Testis (tissue), 3 donors: ENCODE data around the gene CACNA2D4. TPM values are rescaled to one million over a fixed set of nuclear protein-coding genes. Genes with fewer than 3 reads are reported as not detected.

Experiments used
- DNase-seq: peaks from one replicate; pipeline ENCODE4 v3.0.0-alpha.2; 2019
- H3K27ac ChIP-seq, 2 donors: fragments of 200-600 bp; sonication (generic); one replicate each; pipeline ENCODE4 v1.5.1; 2019
- H3K27me3 ChIP-seq: fragments of 200-600 bp; sonication (generic); one replicate; pipeline ENCODE4 v1.5.1; 2019
- H3K36me3 ChIP-seq: fragments of 200-600 bp; sonication (generic); one replicate; pipeline ENCODE4 v1.5.1; 2017; ENCODE audit warnings: low read depth; ENCODE audit errors: missing control alignments
- H3K4me1 ChIP-seq: fragments of 200-600 bp; sonication (generic); one replicate; pipeline ENCODE4 v1.5.1; 2019
- H3K4me3 ChIP-seq, 2 donors: fragments of 200-600 bp; sonication (generic); one replicate each; pipeline ENCODE4 v1.5.1; 2017 to 2019
- H3K9me3 ChIP-seq: fragments of 200-600 bp; sonication (generic); one replicate; pipeline ENCODE4 v1.5.1; 2017
- POLR2A ChIP-seq: fragments of 450-650 bp; IDR thresholded peaks from one replicate; pipeline ENCODE4 v1.6.1; 2017; ENCODE audit warnings: antibody characterized with exemption, mild to moderate bottlenecking, moderate library complexity
- WGBS, 2 donors: methylation state at CpG; one replicate each; pipeline ENCODE4 v1.1.5; 2018; 5-methylcytosine and 5-hydroxymethylcytosine counted together
- intact Hi-C: fragments of 100-400 bp; cut with DNase I; formaldehyde crosslinking; loops from one replicate; pipeline ENCODE4 v1.15.1; 2023; ENCODE audit warnings: low total_unique reads
- polyA plus RNA-seq: library from polyadenylated mRNA; stranded (reverse); fragments of 350-450 nt; fragmentation: Illumina TruSeq; extraction: RNeasy Lipid Tissue Mini Kit (QIAGEN cat#74804); gene quantifications from one replicate; pipeline ENCODE4 v1.2.3, GENCODE V29; 2014; ENCODE audit warnings: low read depth, low replicate concordance; ENCODE audit not compliant: insufficient read depth
- total RNA-seq, 2 donors: library from RNA; depleted of rRNA; stranded (reverse); fragments of >200 nt; gene quantifications; one replicate each; pipeline ENCODE4 v1.2.3, GENCODE V29; 2016
- TF ChIP-seq, protein P1 (sequence below), 3 experiments: fragments of 450-650 bp in 2 of 3; fragments of 200-600 bp in 1 of 3; sonication (generic) in 1 of 3; IDR thresholded peaks; one replicate each; pipeline ENCODE4 v1.5.1; 2016 to 2019; ENCODE audit warnings: antibody characterized with exemption in 3 of 3, mild to moderate bottlenecking in 2 of 3, moderate library complexity in 1 of 3

The CACNA2D4 gene
- total and polyA plus RNA-seq, 3 donors from 2014 or later = 10.8 to 18.3 (median 15.8) TPM

DNA sequence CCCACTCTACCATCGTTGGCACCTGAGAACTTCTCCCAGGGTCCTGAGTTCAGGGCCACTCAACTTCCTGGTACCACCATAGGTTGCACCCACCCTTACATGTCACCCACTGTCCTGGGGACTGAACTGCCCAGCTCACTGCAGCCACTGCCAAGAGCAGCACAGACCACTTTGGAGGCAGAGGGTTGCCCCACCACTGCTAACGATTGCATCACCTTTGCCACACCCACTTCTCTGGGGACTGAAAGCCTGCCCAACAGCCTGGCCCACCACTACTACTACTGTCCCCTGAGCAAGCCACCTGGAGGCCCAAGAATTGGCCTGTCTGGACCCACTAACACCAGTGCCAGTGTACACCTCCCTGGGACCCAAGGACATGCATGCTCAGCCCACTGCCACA is 27.6 kb downstream of the CACNA2D4 start:
- Histone ChIP-seq H3K4me3 (no peak overlapping the region), H3K27ac (no peak overlapping the region), H3K9me3 (no peaks in the 10 kb centered on the region), H3K36me3 (no peaks in the 10 kb centered on the region), H3K27me3 (no peaks in the 10 kb centered on the region), H3K4me1 (no peaks in the 10 kb centered on the region)
- no peak for DNase-seq
- TF ChIP-seq POLR2A = no peak
- TF ChIP-seq, protein P1, sequence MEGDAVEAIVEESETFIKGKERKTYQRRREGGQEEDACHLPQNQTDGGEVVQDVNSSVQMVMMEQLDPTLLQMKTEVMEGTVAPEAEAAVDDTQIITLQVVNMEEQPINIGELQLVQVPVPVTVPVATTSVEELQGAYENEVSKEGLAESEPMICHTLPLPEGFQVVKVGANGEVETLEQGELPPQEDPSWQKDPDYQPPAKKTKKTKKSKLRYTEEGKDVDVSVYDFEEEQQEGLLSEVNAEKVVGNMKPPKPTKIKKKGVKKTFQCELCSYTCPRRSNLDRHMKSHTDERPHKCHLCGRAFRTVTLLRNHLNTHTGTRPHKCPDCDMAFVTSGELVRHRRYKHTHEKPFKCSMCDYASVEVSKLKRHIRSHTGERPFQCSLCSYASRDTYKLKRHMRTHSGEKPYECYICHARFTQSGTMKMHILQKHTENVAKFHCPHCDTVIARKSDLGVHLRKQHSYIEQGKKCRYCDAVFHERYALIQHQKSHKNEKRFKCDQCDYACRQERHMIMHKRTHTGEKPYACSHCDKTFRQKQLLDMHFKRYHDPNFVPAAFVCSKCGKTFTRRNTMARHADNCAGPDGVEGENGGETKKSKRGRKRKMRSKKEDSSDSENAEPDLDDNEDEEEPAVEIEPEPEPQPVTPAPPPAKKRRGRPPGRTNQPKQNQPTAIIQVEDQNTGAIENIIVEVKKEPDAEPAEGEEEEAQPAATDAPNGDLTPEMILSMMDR (IDR thresholded peaks at IDR 0.05) = no peak
- intact Hi-C loops = no loop called here
- 100% methylated on average over 2 of the region's 2 CpGs for WGBS, 2 donors

DNA sequence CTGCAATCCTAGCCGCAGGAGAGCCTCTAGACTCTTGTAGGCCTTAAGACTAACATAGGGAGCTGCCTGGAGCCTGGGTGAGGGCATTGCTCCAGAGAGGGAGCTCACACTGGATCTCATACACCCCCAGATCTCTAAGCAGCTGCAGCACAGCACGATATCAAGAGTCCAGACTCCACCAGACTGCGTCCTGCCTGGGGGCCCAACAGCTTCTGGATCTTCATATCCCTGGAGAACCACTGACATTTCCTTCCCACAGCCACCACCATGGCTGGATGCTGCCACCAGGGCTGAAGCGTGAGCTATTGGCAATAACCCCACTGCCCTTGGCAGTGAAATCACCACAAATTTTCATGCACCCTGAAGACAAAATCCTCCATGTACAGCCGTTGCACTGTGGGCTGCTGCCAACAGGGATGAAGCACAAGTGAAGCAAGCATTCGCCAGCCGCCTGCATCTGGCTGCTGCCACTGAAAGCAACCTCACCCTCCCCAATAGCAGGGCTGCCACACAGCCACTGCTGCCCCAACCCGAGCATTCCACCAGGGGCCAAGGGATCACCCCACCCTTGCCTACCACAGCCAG is 28.2 kb downstream of the CACNA2D4 start:
- Histone ChIP-seq H3K27ac (no peak overlapping the region), H3K9me3 (no peaks in the 10 kb centered on the region), H3K27me3 (no peaks in the 10 kb centered on the region), H3K4me3 (no peak overlapping the region), H3K4me1 (no peaks in the 10 kb centered on the region), H3K36me3 (no peaks in the 10 kb centered on the region)
- intact Hi-C loops = no loop called here
- TF ChIP-seq, protein P1 (IDR thresholded peaks at IDR 0.05) = no peak
- TF ChIP-seq POLR2A = no peak
- DNase-seq = no peak
- 86 to 92% methylated on average over 3 to 8 of the region's 8 CpGs for WGBS, 2 donors

DNA sequence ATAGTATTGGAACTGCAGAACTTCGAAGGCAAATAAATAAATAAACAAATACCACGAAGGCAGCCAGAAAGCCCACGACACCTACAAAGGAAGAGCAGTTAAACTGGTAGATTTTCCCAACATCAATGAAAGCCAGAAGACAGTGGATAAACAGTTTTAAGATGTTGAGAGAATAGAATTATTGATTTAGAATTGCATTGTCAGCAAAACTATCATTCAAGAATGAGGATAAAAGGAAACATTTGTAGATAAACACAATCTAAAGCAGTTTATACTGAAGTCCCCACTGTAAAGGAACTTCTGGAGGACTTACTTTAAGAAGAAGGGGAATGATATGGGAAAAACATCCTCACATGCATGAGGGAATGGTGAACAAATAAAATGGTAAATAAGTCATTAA is 29.5 kb downstream of the CACNA2D4 start:
- WGBS, 2 donors = 89 to 93% methylated on average over 3 of the region's 3 CpGs
- no peak for DNase-seq
- Histone ChIP-seq H3K4me3 (no peak overlapping the region), H3K36me3 (no peaks in the 10 kb centered on the region), H3K27ac (no peak overlapping the region), H3K27me3 (no peaks in the 10 kb centered on the region), H3K4me1 (no peaks in the 10 kb centered on the region), H3K9me3 (no peaks in the 10 kb centered on the region)
- intact Hi-C loops = no loop called here
- TF ChIP-seq, protein P1 (IDR thresholded peaks at IDR 0.05) = no peak
- no peak for TF ChIP-seq POLR2A

DNA sequence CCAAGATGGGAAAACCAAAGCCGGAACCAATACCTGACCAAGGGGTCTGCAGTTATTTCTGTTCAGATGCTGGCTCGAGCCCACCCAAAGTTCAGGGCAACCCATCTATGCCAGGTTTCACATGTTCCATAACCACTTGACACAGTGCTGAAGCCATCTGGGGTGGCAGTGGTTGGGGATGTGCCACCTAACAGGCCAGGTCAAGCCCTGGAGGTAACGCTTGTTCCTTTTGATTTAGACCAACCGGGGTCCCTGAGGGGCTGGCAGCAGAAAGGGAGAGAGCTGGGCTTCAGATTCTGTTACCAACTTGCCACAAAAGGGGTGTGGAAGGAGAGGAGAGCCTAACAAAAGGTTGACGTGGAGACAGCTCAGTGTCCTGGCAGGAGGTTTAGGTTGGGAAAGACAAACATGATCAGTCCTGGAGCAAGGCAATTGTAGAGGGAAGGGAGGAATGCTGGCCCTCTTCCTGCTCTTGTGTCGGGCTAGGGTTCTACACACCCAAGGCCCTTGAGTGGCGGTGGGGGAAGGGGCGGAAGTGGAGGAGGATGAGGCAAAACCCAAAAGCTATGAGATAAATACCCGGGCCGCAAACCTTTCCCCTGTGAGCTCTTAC is 31.9 kb downstream of the CACNA2D4 start:
- no peak overlapping the region for H3K4me3 ChIP-seq
- no peaks in the 10 kb centered on the region for H3K9me3 ChIP-seq
- 85 to 89% methylated on average over 10 of the region's 10 CpGs for WGBS, 2 donors
- no peak for TF ChIP-seq POLR2A
- TF ChIP-seq, protein P1 (IDR thresholded peaks at IDR 0.05) = no peak
- no peaks in the 10 kb centered on the region for H3K27me3 ChIP-seq
- no peaks in the 10 kb centered on the region for H3K4me1 ChIP-seq
- no peaks in the 10 kb centered on the region for H3K36me3 ChIP-seq
- H3K27ac ChIP-seq = no peak overlapping the region
- no peak for DNase-seq
- intact Hi-C loops = no loop called here
